H1 (cell line): ENCODE data around the gene RADIL. TPM values are rescaled to one million over a fixed set of nuclear protein-coding genes. Genes with fewer than 3 reads are reported as not detected.

Experiments used
- CTCF ChIA-PET: fragments of 300-600 bp; sonication (Branson Sonifier 250); formaldehyde crosslinking; loops from one replicate; lab custom pipeline; 2021; ENCODE audit not compliant: partially characterized antibody; lab: Charles Lee
- POLR2A ChIA-PET: fragments of 300-600 bp; sonication (Branson Sonifier 250); formaldehyde crosslinking; loops from one replicate; lab custom pipeline; 2021; ENCODE audit warnings: inconsistent platforms; ENCODE audit not compliant: partially characterized antibody; lab: Charles Lee
- DNase-seq, 2 experiments: peaks; one replicate each; pipeline versions ENCODE4 v3.0.0 to v3.0.0-alpha.2; 2010 to 2022; ENCODE audit warnings: low spot score in 2 of 2, low read depth in 1 of 2, mixed read lengths in 1 of 2
- FAIRE-seq: peaks from 2 replicates; lab custom pipeline; 2011; peaks lifted over from hg19 to GRCh38; lab: Jason Lieb, UNC
- H2AFZ ChIP-seq: 2 replicates; pipeline ENCODE4 v1.8.1; 2012; ENCODE audit warnings: low read length, inconsistent platforms
- H2AK5ac ChIP-seq: 2 replicates; pipeline ENCODE4 v1.6.1; 2013; ENCODE audit warnings: low read depth, low read length
- H2BK120ac ChIP-seq: replicated peaks from 2 replicates; pipeline ENCODE3; 2013; ENCODE audit warnings: low read depth, low read length, inconsistent platforms
- H2BK12ac ChIP-seq: 2 replicates; pipeline ENCODE4 v1.6.1; 2013; ENCODE audit warnings: low read depth, low read length
- H2BK15ac ChIP-seq: 2 replicates; pipeline ENCODE4 v1.6.1; 2013; ENCODE audit warnings: low read length
- H2BK20ac ChIP-seq: 2 replicates; pipeline ENCODE4 v1.6.1; 2013; ENCODE audit warnings: low read length
- H2BK5ac ChIP-seq: 2 replicates; pipeline ENCODE4 v1.6.1; 2013; ENCODE audit warnings: low read depth, low read length
- H3K14ac ChIP-seq: 2 replicates; pipeline ENCODE4 v1.6.1; 2013; ENCODE audit warnings: inconsistent platforms; ENCODE audit not compliant: insufficient read length
- H3K18ac ChIP-seq: 2 replicates; pipeline ENCODE4 v1.6.1; 2013; ENCODE audit warnings: low read length; ENCODE audit errors: extremely low read depth
- H3K23ac ChIP-seq: 2 replicates; pipeline ENCODE4 v1.6.1; 2013; ENCODE audit warnings: inconsistent platforms; ENCODE audit not compliant: insufficient read length
- H3K23me2 ChIP-seq: 2 replicates; pipeline ENCODE4 v1.6.1; 2013; ENCODE audit warnings: low read depth, low read length
- H3K27ac ChIP-seq: 2 replicates; pipeline ENCODE4 v1.6.1; 2011; ENCODE audit warnings: low read depth, low read length, inconsistent platforms
- H3K27me3 ChIP-seq, 4 experiments: replicated peaks in 1 of 4; 1 replicate in 1 of 4; 2 replicates in 3 of 4; pipeline versions ENCODE4 v1.6.1 to v1.8.1; 2011 to 2013; ENCODE audit warnings: low read length in 3 of 4, mild to moderate bottlenecking in 3 of 4, inconsistent platforms in 2 of 4, mixed read lengths in 2 of 4, moderate library complexity in 1 of 4; ENCODE audit not compliant: control insufficient read depth in 3 of 4, insufficient read depth in 3 of 4; ENCODE audit errors: extremely low read depth in 1 of 4
- H3K36me3 ChIP-seq, 4 experiments: 2 replicates each; pipeline versions ENCODE4 v1.6.1 to v1.8.1; 2011 to 2013; ENCODE audit warnings: mild to moderate bottlenecking in 4 of 4, low read length in 3 of 4, moderate library complexity in 2 of 4, control low read depth in 1 of 4, inconsistent platforms in 1 of 4; ENCODE audit not compliant: insufficient read depth in 4 of 4, control insufficient read depth in 2 of 4
- H3K4ac ChIP-seq: replicated peaks from 2 replicates; pipeline ENCODE3; 2013; ENCODE audit warnings: low read length, low read depth, mixed read lengths, inconsistent platforms; ENCODE audit not compliant: insufficient read length
- H3K4me1 ChIP-seq, 4 experiments: replicated peaks in 1 of 4; 1 replicate in 1 of 4; 2 replicates in 3 of 4; pipeline versions ENCODE4 v1.6.1 to v1.8.1; 2011 to 2013; ENCODE audit warnings: low read length in 3 of 4, inconsistent platforms in 2 of 4, mixed read lengths in 1 of 4; ENCODE audit not compliant: insufficient read depth in 4 of 4, control insufficient read depth in 3 of 4
- H3K4me2 ChIP-seq, 2 experiments: 2 replicates each; pipeline versions ENCODE4 v1.6.1 to v1.8.1; 2011 to 2013; ENCODE audit warnings: low read depth in 2 of 2, low read length in 2 of 2, control low read depth in 1 of 2, inconsistent platforms in 1 of 2, mild to moderate bottlenecking in 1 of 2; ENCODE audit not compliant: insufficient read depth in 1 of 2
- H3K4me3 ChIP-seq, 4 experiments: fragments of 200-600, 300-600 bp in 1 of 4; sonication (generic), shearing (Covaris generic), sonication (Bioruptor Twin) in 1 of 4; 2 replicates each; pipeline versions ENCODE4 v1.5.1 to v1.8.1; 2011 to 2016; ENCODE audit warnings: low read length in 4 of 4, low read depth in 3 of 4, control low read depth in 2 of 4, inconsistent platforms in 2 of 4, mild to moderate bottlenecking in 2 of 4, mixed read lengths in 1 of 4, moderate library complexity in 1 of 4; ENCODE audit not compliant: insufficient read depth in 2 of 4; ENCODE audit errors: extremely low read depth in 1 of 4
- H3K56ac ChIP-seq: replicated peaks from 2 replicates; pipeline ENCODE3; 2013; ENCODE audit warnings: low read depth, mild to moderate bottlenecking, mixed read lengths, low read length, inconsistent platforms; ENCODE audit not compliant: insufficient read length
- H3K79me1 ChIP-seq: 2 replicates; pipeline ENCODE4 v1.6.1; 2013; ENCODE audit warnings: low read depth, low read length, control low read depth
- H3K79me2 ChIP-seq, 2 experiments: 2 replicates each; pipeline versions ENCODE4 v1.6.1 to v1.8.1; 2012 to 2013; ENCODE audit warnings: low read length in 2 of 2, mild to moderate bottlenecking in 2 of 2, inconsistent platforms in 1 of 2; ENCODE audit not compliant: insufficient read depth in 2 of 2, control insufficient read depth in 1 of 2
- H3K9ac ChIP-seq, 4 experiments: replicated peaks in 1 of 4; 1 replicate in 1 of 4; 2 replicates in 3 of 4; pipeline versions ENCODE4 v1.6.1 to v1.8.1; 2011 to 2013; ENCODE audit warnings: low read depth in 3 of 4, low read length in 3 of 4, control low read depth in 2 of 4, mild to moderate bottlenecking in 2 of 4, moderate library complexity in 2 of 4, inconsistent platforms in 1 of 4; ENCODE audit errors: extremely low read depth in 1 of 4
- H3K9me3 ChIP-seq, 2 experiments: 2 replicates each; pipeline versions ENCODE4 v1.6.1 to v1.8.1; 2012 to 2013; ENCODE audit warnings: mild to moderate bottlenecking in 2 of 2, moderate library complexity in 2 of 2, control low read depth in 1 of 2, inconsistent platforms in 1 of 2, low read depth in 1 of 2, low read length in 1 of 2, mixed read lengths in 1 of 2; ENCODE audit not compliant: insufficient read depth in 2 of 2
- H4K20me1 ChIP-seq, 2 experiments: replicated peaks in 1 of 2; 2 replicates each; pipeline versions ENCODE3 to v1.8.1; 2011 to 2013; ENCODE audit warnings: inconsistent platforms in 2 of 2, low read length in 2 of 2, mild to moderate bottlenecking in 1 of 2; ENCODE audit not compliant: insufficient read depth in 2 of 2, control insufficient read depth in 1 of 2
- H4K5ac ChIP-seq: 2 replicates; pipeline ENCODE4 v1.6.1; 2013; ENCODE audit warnings: low read length, low read depth, mixed read lengths, inconsistent platforms; ENCODE audit not compliant: insufficient read length
- H4K8ac ChIP-seq: 2 replicates; pipeline ENCODE4 v1.8.0; 2013; ENCODE audit warnings: mild to moderate bottlenecking, moderate library complexity, low read length, inconsistent platforms; ENCODE audit not compliant: insufficient read depth; ENCODE audit errors: extremely low read depth
- H4K91ac ChIP-seq: replicated peaks from 2 replicates; pipeline ENCODE3; 2013; ENCODE audit warnings: low read length, mixed read lengths, inconsistent platforms; ENCODE audit not compliant: insufficient read length
- ASH2L ChIP-seq: fragments of 200-600, 300-600 bp; sonication (generic); IDR thresholded peaks from one replicate; pipeline ENCODE4 v1.7.1; 2017; ENCODE audit warnings: low read length
- BACH1 ChIP-seq: IDR thresholded peaks from 2 replicates; pipeline ENCODE4 v1.6.1; 2012; ENCODE audit warnings: low read length, improper control_type of control experiment
- BCL11A ChIP-seq, 2 experiments: IDR thresholded peaks; one replicate each; pipeline ENCODE4 v1.6.1; 2011; ENCODE audit warnings: low read depth in 2 of 2, low read length in 2 of 2, mild to moderate bottlenecking in 2 of 2
- CTBP2 ChIP-seq: IDR thresholded peaks from 2 replicates; pipeline ENCODE4 v1.7.0; 2011; ENCODE audit warnings: borderline replicate concordance, mild to moderate bottlenecking, moderate library complexity, mixed read lengths, low read length; ENCODE audit not compliant: insufficient read depth, insufficient read length
- SIN3A ChIP-seq, 2 experiments: IDR thresholded peaks in 1 of 2; conservative IDR thresholded peaks in 1 of 2; 2 replicates each; pipeline ENCODE4 v1.6.1; 2011 to 2012; ENCODE audit warnings: low read length in 2 of 2, improper control_type of control experiment in 1 of 2, low read depth in 1 of 2, mild to moderate bottlenecking in 1 of 2
- SP2 ChIP-seq: IDR thresholded peaks from 2 replicates; pipeline ENCODE4 v1.6.1; 2012; ENCODE audit warnings: mild to moderate bottlenecking, low read length, inconsistent platforms
- WGBS, 2 experiments: shearing (Covaris generic) in 1 of 2; methylation state at CpG; one replicate each; pipeline versions ENCODE4 v1.1.6 to v1.1.7; 2013 to 2015; ENCODE audit warnings: low lambda C conversion rate in 2 of 2, mixed read lengths in 2 of 2, inconsistent platforms in 1 of 2, low coverage in 1 of 2, missing lambda C conversion rate in 1 of 2; ENCODE audit not compliant: insufficient replicate concordance in 2 of 2, insufficient coverage in 1 of 2, insufficient read length in 1 of 2; ENCODE audit errors: extremely low coverage in 1 of 2, missing lambda C conversion rate in 1 of 2; 5-methylcytosine and 5-hydroxymethylcytosine counted together
- polyA plus RNA-seq, 7 experiments: library from polyadenylated mRNA; depleted of rRNA in 3 of 7; stranded (reverse) in 5 of 7; unstranded in 2 of 7; fragments of >200 nt in 5 of 7; fragments of 200-250 nt in 2 of 7; gene quantifications; 1 replicate in 5 of 7; 2 replicates in 1 of 7; 4 replicates in 1 of 7; pipeline versions ENCODE4 v1.2.1 to v1.2.3, GENCODE V29; 2011 to 2013; ENCODE audit warnings: missing spikeins in 2 of 7, mixed read lengths in 2 of 7
- total RNA-seq: library from RNA; stranded (reverse); fragmentation: NEBNext Ultra II Directional; extraction: Animal tissue kit (Norgen Biotek cat#: 25700); gene quantifications from 2 replicates; pipeline ENCODE4 v1.2.1, GENCODE V29; 2021

The RADIL gene
- total and polyA plus RNA-seq, 2 of the 8 experiments (the other 6 are each of a cell fraction or from before 2014, with no cell fraction given), result 5.0 to 5.4 TPM

DNA sequence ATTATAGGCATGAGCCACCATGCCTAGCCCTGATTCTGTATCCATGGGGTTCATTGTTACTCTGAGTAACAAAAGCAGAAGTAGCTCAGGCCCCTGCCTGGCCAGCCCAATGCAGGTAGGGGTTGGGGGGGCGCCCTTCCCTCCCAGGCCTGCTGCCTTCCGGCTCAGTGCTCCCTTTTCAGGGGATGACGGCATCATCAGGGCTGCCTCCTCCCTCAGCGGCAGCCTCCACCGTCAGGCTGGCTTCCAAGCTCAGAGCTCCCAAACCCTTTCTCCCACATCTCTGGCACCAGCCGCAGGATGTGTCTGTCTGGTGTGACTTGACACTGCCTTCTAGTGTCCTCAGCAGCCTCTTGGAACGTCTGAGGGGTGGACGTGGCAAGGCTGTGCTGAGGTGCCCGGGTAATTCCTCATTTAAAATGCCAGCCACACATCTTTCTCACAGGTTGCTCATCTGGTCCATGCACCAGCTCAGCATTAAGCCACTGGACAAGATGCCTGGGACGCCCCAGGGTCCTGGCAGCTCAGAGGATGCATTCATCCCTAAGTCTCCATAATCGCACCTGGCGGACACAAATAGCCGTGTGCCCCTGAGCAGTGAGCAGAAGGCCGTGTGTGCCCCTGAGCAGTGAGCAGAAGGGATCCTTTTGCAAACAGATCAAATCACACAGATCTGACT is 59.9 kb downstream of the RADIL start:
- no peak overlapping the region for H3K56ac ChIP-seq
- H3K36me3 ChIP-seq, result no peaks in the 10 kb centered on the region
- no peaks in the 10 kb centered on the region for H3K79me1 ChIP-seq
- WGBS, 2 experiments, result 82% methylated on average over 14 of the region's 14 CpGs; no CpG with 5 or more reads in 1 of the 2 experiments
- no peak overlapping the region for H4K5ac ChIP-seq
- DNase-seq, result no peak
- no peaks in the 10 kb centered on the region for H3K9me3 ChIP-seq
- H3K4ac ChIP-seq, result no peak overlapping the region
- H2BK12ac ChIP-seq, result no peak overlapping the region
- H4K91ac ChIP-seq, result no peak overlapping the region
- no peak overlapping the region; the same call in 1 of the 2 replicates for H4K8ac ChIP-seq
- H2BK20ac ChIP-seq, result no peak overlapping the region
- H2BK120ac ChIP-seq, result no peak overlapping the region
- H3K4me2 ChIP-seq, result no peak overlapping the region
- FAIRE-seq, result no peak
- no peak overlapping the region for H3K9ac ChIP-seq
- H3K14ac ChIP-seq, result no peak overlapping the region
- no peaks in the 10 kb centered on the region for H3K23me2 ChIP-seq
- no peak overlapping the region for H3K4me3 ChIP-seq
- CTCF ChIA-PET, result interaction anchor here (0.6 to 1.6 kb wide), 9 partner anchors 8 to 261 kb away, joined by 3 to 5 read pairs (median 3); no protein-coding TSS in a partner anchor
- no peak overlapping the region for H3K27ac ChIP-seq
- H3K79me2 ChIP-seq, result no peaks in the 10 kb centered on the region
- no peaks in the 10 kb centered on the region for H3K4me1 ChIP-seq
- no peak overlapping the region for H2AFZ ChIP-seq
- no peak overlapping the region for H2BK15ac ChIP-seq
- no peak overlapping the region for H3K23ac ChIP-seq
- no peak overlapping the region for H3K18ac ChIP-seq
- TF ChIP-seq BACH1 (no peak), SIN3A (conservative IDR thresholded peaks at IDR 0.05 in 1 of 2, IDR thresholded peaks at IDR 0.05 in 1 of 2; ENCODE audit: low read depth in 1 of 2, low read length in 2 of 2) (no peak), SP2 (no peak), CTBP2 (no peak), ASH2L (no peak), BCL11A (IDR thresholded peaks at IDR 0.05; ENCODE audit: low read depth in 2 of 2, low read length in 2 of 2) (no peak)
- TF ChIP-seq, all 59 proteins: peak for 0
- H2AK5ac ChIP-seq, result no peak overlapping the region
- H4K20me1 ChIP-seq, result peaks cover 0 to 2% of the 10 kb centered on the region in 2 experiments
- no peak overlapping the region for H2BK5ac ChIP-seq
- H3K27me3 ChIP-seq, result no peaks in the 10 kb centered on the region
- POLR2A ChIA-PET, result interaction anchor here (0.7 kb wide), 1 partner anchor 46 kb away, joined by 3 read pairs; no protein-coding TSS in a partner anchor
